ENCODE data around the gene GLI1. TPM values are rescaled to one million over a fixed set of nuclear protein-coding genes. Genes with fewer than 3 reads are reported as not detected.

The GLI1 gene
- total and polyA plus RNA-seq, 2 of the 13 experiments (the other 11 are each of a cell fraction or from before 2014, with no cell fraction given), result 0.09 to 0.20 TPM

- TF ChIP-seq ZNF800 (CRISPR knock-in tag; IDR thresholded peaks at IDR 0.05) (peak; percentile 46; the same call in 1 of the 2 replicates), TGIF2 (CRISPR knock-in tag; IDR thresholded peaks at IDR 0.05) (peak; percentile 87; the same call in 1 of the 2 replicates), GPBP1L1 (CRISPR knock-in tag; IDR thresholded peaks at IDR 0.05) (no peak), TCF7 (IDR thresholded peaks at IDR 0.05; ENCODE audit: low read depth) (peak; percentile 62), IRF1 (CRISPR knock-in tag; IDR thresholded peaks at IDR 0.05; ENCODE audit: low read depth) (no peak), EED (CRISPR knock-in tag; IDR thresholded peaks at IDR 0.05) (no peak), RARG (CRISPR knock-in tag; IDR thresholded peaks at IDR 0.05; ENCODE audit: low read depth) (0 out of 2 replicates have a peak, but pooled peaks have one; percentile 86), ZNF564 (CRISPR knock-in tag; IDR thresholded peaks at IDR 0.05) (peak; percentile 77), E2F2 (CRISPR knock-in tag; IDR thresholded peaks at IDR 0.05; ENCODE audit: borderline replicate concordance) (no peak), ZNF496 (CRISPR knock-in tag; IDR thresholded peaks at IDR 0.05; ENCODE audit: insufficient replicate concordance) (no peak), SNAPC4 (CRISPR knock-in tag; IDR thresholded peaks at IDR 0.05) (no peak), CHCHD3 (CRISPR knock-in tag; IDR thresholded peaks at IDR 0.05) (no peak), ZFP41 (CRISPR knock-in tag; IDR thresholded peaks at IDR 0.05; ENCODE audit: borderline replicate concordance) (no peak), TRIM24 (CRISPR knock-in tag; IDR thresholded peaks at IDR 0.05) (0 out of 2 replicates have a peak, but pooled peaks have one; percentile 77), ZNF670 (CRISPR knock-in tag; IDR thresholded peaks at IDR 0.05; ENCODE audit: borderline replicate concordance) (peak; percentile 82; the same call in 1 of the 2 replicates), ZNF331 (CRISPR knock-in tag; IDR thresholded peaks at IDR 0.05) (peak; percentile 96), CERS6 (CRISPR knock-in tag; IDR thresholded peaks at IDR 0.05) (no peak), HOXD1 (CRISPR knock-in tag; IDR thresholded peaks at IDR 0.05) (0 out of 2 replicates have a peak, but pooled peaks have one; percentile 55)
Measured at GRCh38 chr12:57451233-57451778, 8.3 kb upstream of the GLI1 start (continued).

Measured in HepG2 (cell line).